Parathyroid adenoma (tissue), 2 donors: Measurements from ENCODE around the gene EIF6.

Source experiments
- H2AFZ ChIP-seq: fragments of 300-600 bp; sonication (generic); one replicate; pipeline ENCODE4 v1.7.0; 2017; ENCODE audit warnings: antibody characterized with exemption, mild to moderate bottlenecking
- H3K27ac ChIP-seq: fragments of 300-600 bp; sonication (generic); one replicate; pipeline ENCODE4 v1.7.0; 2017
- H3K27me3 ChIP-seq: fragments of 300-600 bp; sonication (generic); one replicate; pipeline ENCODE4 v1.7.0; 2017; ENCODE audit warnings: low read length; ENCODE audit not compliant: control insufficient read depth, insufficient read depth
- H3K36me3 ChIP-seq: fragments of 300-600 bp; sonication (generic); one replicate; pipeline ENCODE4 v1.7.0; 2017; ENCODE audit warnings: low read length; ENCODE audit not compliant: control insufficient read depth, insufficient read depth
- H3K4me1 ChIP-seq: fragments of 300-600 bp; sonication (generic); one replicate; pipeline ENCODE4 v1.7.0; 2017; ENCODE audit warnings: control low read depth
- H3K4me2 ChIP-seq: fragments of 300-600 bp; sonication (generic); one replicate; pipeline ENCODE4 v1.7.0; 2017; ENCODE audit warnings: low read length
- H3K4me3 ChIP-seq: fragments of 300-600 bp; sonication (generic); one replicate; pipeline ENCODE4 v1.7.0; 2017; ENCODE audit warnings: low read depth, low read length
- H3K79me2 ChIP-seq: fragments of 300-600 bp; sonication (generic); one replicate; pipeline ENCODE4 v1.7.0; 2017; ENCODE audit warnings: control low read depth
- H3K9ac ChIP-seq: fragments of 300-600 bp; sonication (generic); one replicate; pipeline ENCODE4 v1.7.0; 2017; ENCODE audit warnings: mild to moderate bottlenecking
- H3K9me3 ChIP-seq: fragments of 300-600 bp; sonication (generic); one replicate; pipeline ENCODE4 v1.7.0; 2017; ENCODE audit warnings: low read length; ENCODE audit not compliant: control insufficient read depth
- TF ChIP-seq, protein P1 (sequence below): fragments of 300-600 bp; sonication (generic); IDR thresholded peaks from one replicate; pipeline ENCODE4 v1.7.0; 2017; ENCODE audit warnings: antibody characterized with exemption, mild to moderate bottlenecking
- donor health status: primary hyperparathyroidism.

EIF6 gene

DNA sequence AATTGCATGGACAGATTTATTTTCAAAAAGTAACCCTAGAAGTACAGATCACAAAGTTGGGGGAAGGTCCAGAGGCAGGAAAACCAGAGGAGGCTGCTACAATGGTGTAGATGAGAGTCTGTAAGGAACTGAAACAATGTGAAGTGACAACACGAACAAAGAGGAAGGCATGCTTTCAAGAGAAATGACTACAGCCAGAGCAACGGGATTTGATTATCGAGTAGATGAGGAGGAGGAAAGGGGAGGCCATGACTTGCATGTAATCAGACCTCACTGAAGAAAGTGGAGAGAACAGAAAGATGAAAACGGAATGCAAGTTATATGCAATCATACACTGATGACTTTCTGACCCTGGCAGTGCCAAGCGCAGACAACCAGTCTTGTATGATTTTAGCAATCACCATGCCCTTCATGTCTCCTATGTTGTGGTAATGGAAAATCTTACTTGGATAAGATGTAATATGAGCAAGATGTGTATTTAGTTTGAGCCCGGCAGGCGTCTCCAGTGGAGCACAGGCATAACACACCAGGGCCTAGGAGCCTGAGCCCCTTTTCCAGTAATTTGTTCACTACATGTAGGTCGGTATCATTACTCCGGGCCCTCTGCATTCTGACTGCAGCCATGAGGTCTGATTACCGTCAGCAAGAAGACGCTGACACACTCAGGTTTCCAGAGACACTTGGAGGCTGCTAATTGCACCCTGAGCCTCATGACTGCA is 41.6 kb upstream of the EIF6 start:
- TF ChIP-seq, protein P1, sequence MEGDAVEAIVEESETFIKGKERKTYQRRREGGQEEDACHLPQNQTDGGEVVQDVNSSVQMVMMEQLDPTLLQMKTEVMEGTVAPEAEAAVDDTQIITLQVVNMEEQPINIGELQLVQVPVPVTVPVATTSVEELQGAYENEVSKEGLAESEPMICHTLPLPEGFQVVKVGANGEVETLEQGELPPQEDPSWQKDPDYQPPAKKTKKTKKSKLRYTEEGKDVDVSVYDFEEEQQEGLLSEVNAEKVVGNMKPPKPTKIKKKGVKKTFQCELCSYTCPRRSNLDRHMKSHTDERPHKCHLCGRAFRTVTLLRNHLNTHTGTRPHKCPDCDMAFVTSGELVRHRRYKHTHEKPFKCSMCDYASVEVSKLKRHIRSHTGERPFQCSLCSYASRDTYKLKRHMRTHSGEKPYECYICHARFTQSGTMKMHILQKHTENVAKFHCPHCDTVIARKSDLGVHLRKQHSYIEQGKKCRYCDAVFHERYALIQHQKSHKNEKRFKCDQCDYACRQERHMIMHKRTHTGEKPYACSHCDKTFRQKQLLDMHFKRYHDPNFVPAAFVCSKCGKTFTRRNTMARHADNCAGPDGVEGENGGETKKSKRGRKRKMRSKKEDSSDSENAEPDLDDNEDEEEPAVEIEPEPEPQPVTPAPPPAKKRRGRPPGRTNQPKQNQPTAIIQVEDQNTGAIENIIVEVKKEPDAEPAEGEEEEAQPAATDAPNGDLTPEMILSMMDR, result no peak
- Histone ChIP-seq H3K4me3 (no peak overlapping the region), H2AFZ (no peak overlapping the region), H3K9ac (no peak overlapping the region), H3K4me1 (no peaks in the 10 kb centered on the region), H3K79me2 (peaks cover 2% of the 10 kb centered on the region), H3K27ac (no peak overlapping the region), H3K27me3 (no peaks in the 10 kb centered on the region), H3K4me2 (no peak overlapping the region), H3K9me3 (no peaks in the 10 kb centered on the region), H3K36me3 (no peaks in the 10 kb centered on the region)

DNA sequence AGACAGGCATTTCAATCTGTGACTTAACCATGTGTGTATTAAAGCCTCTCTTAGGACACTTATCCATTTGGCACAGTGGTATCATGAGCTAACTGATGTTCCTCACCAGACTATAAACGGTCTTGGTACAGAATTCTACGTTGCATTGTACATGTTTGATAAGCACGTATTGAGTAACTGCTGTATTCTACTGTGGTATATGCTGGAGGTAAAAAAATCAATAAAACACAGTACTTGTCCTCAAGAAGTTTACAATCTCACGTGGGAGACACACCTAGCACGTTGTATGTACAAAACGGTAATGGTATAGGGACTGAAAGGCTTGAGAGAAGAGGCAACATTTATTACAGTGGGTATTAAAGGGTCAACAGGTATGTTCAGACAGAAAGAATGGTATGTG is 40.8 kb upstream of the EIF6 start:
- H3K4me3 ChIP-seq, result no peak overlapping the region
- no peak overlapping the region for H2AFZ ChIP-seq
- no peaks in the 10 kb centered on the region for H3K9me3 ChIP-seq
- peaks cover 2% of the 10 kb centered on the region for H3K79me2 ChIP-seq
- H3K27me3 ChIP-seq, result no peaks in the 10 kb centered on the region
- TF ChIP-seq, protein P1, result no peak
- H3K9ac ChIP-seq, result no peak overlapping the region
- H3K36me3 ChIP-seq, result no peaks in the 10 kb centered on the region
- H3K27ac ChIP-seq, result no peak overlapping the region
- H3K4me1 ChIP-seq, result no peaks in the 10 kb centered on the region
- H3K4me2 ChIP-seq, result no peak overlapping the region

DNA sequence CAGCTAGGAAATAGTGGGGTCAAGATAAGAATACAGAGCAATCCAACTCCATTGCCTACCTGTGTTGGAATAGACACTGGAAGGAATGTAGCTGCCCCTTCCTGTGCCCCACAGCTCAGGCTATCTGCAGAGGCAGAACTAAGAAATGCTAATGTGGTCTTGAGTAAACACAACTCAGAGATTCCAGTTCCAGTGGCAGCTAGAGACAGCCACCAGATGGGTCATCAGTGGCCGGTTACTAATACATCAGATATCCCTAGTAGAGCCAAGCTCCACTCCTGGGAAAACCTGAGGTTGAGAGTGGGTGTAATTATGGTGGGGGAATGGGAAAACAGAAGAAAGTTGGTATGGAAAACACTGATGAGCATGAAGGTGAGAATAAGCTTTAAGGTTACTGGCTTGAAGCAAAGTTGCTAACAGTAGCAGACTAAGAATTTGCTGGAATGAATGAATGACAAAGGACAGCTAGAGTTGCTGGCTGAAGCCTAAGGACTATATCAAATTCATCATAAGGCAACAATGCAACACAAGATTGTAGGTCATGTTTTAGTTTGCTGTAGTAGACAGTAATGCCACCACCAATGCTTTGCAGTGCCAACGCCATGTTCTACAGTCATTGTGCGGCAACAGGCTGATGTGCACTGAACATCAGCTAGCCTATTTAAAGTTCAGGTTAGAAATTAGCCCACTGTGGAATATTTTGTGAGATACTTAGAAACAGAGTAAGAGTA is 36.0 kb upstream of the EIF6 start:
- H3K36me3 ChIP-seq, result no peaks in the 10 kb centered on the region
- peaks cover 3% of the 10 kb centered on the region for H3K4me1 ChIP-seq
- H3K27me3 ChIP-seq, result no peaks in the 10 kb centered on the region
- H2AFZ ChIP-seq, result no peak overlapping the region
- no peak overlapping the region for H3K9ac ChIP-seq
- no peaks in the 10 kb centered on the region for H3K9me3 ChIP-seq
- TF ChIP-seq, protein P1, result no peak
- H3K79me2 ChIP-seq, result peaks cover 2% of the 10 kb centered on the region
- H3K27ac ChIP-seq, result no peak overlapping the region
- H3K4me2 ChIP-seq, result no peak overlapping the region
- H3K4me3 ChIP-seq, result no peak overlapping the region

DNA sequence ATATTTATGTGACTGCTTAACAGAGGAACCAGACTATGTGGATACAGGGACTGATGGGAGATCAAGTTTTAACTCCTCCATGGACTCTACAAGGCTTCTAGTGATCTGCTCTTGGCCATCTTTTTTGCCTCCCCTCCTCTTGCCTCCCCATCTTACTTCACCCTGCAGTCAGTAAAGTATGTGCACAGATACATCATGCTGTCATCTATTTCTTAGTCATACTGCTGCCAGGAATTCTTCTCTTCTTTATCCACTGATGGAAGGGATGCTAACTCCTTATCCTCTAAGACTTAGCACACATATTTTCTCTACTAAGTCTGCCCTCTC is 35.3 kb upstream of the EIF6 start:
- Histone ChIP-seq H3K27me3 (no peaks in the 10 kb centered on the region), H3K4me2 (no peak overlapping the region), H3K36me3 (no peaks in the 10 kb centered on the region), H3K9me3 (no peaks in the 10 kb centered on the region), H3K27ac (no peak overlapping the region), H3K79me2 (peaks cover 2% of the 10 kb centered on the region), H3K4me1 (peaks cover 3% of the 10 kb centered on the region), H2AFZ (no peak overlapping the region), H3K4me3 (no peak overlapping the region), H3K9ac (no peak overlapping the region)
- TF ChIP-seq, protein P1, result no peak
